ENCODE results near the gene RBM4.
A peak's percentile ranks its signal among the peaks of the same experiment; 100 is the strongest.

Gene RBM4

DNA sequence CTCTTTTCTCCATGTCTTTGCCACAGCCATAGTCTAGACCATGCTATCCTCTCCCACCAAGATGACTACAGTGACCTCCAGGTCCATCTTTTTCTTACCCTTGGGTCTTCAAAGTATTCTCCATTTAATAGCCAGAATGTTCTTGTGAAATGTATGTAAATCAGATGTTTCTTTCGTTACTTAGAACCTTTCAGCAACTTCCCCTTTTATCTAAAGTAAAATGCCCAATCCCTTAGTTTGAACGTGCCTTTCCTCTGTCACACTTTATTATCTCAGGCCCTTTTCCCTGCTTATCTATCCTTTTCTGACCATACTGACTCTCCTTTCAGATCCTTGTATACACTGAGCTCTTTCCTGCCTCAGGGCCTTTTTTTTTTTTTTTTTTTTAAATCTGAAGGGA, 21.3 kb downstream of the RBM4 start:
- DNase-seq: peak; percentile 72

- DNase-seq: no peak
These were observed 25.3 kb downstream of the RBM4 start for GRCh38 chr11:66663741-66664296.

DNA sequence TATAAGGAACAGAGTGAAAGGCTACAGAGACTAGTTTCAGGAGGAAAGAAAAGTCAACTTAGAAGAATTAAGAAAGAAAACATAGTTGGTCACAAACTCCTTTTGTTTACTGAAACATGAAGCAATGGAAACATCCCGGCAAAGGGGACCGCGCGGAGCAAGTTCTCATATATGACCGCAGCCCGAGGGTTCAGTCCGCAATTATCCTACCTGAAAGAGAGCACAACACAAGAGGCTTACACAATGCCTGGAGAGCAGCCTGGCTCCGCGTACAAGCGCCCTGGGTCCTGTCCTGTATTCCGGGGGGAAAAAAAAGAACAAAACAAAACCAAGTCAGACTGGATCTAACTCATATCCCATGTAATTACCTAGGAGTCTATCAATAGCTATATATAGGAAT, 26.9 kb downstream of the RBM4 start:
- DNase-seq: no peak

DNA sequence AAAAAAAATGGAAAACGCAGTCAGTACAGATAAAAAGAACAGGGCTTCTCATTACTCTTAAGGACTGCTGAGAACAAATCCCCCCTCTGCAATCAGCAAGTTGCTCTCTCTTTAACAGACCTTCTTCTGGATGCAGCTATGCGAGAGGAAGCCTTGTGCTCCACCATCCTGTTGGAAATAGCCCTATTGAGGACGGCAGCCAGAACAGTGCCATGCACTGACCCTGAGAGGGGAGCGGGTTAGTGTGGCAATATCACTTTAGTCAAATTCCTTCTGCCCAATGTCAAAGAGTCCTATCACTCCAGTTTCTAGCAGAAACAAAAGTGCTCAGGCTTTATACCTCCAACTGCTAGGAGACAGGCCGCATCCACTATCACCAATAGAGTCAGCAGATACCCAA, 32.3 kb downstream of the RBM4 start:
- no peak for DNase-seq

- no peak for DNase-seq
These were observed 36.6 kb downstream of the RBM4 start for GRCh38 chr11:66674964-66675602.

DNA sequence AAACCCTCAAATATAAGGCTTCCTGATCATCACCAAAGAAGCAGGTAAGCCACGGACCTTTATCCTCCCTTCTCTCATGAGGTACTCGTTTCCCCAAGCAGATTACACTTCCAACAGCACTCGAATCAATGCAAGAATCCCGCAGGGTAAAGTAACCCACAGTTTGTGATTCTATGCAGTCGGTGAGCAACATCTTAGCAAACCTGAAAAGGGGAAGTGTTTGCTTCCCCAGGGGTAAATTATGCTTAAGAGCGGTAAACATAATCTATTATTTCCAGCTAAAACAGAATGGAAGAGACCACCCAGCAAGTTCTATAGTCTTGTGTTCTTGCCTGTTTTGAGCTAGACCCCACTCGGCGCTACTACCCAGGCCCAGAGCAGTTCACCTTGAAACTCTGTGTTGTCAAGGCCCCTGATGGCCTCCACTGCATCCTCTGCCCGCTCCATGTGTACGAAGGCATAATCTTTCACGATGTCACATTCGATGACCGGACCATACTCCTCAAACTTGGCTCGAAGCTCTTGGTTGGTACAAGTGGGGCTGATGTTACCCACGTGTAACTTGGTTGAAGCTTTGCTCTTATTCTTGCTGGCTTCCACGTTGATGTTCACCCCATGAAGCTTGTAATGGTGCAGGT, 37.9 kb downstream of the RBM4 start:
- peak; percentile 54 for DNase-seq

DNA sequence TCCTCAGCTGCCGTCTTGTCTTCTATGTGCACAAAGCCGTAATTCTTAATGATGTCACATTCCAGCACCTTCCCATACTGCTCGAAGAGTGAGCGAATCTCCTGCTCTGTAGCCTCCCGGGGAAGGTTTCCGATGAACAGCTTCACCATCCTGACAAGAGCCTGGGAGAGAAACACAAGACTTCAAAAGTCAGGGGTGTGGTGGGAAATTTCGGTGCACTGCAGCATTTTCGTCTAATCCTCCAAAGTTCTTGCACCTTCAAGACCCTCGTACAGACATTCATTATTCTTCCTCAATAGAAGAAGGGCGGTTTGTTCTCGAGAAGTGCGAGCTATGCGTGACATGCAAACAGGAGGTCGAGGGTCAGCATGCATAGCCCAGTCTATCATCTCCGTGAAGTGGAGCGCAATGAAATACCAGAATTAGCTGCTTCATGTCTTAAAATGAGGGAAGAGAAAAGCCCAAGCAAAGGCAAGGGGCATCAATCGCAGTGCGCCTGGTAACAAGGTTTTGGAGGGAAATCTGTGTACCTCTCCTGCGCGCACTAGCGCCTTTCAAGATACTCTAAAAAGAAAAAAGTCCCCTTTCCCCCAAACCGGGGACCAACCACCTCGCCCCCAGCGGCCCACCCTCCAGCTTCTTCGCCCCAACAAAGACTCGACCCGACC, 38.6 kb downstream of the RBM4 start:
- no peak for DNase-seq

- peak; percentile 91 for DNase-seq
These were observed 39.3 kb downstream of the RBM4 start, which contains the start of gene RBM4B for GRCh38 chr11:66677599-66678375. RBM4B (minus strand) TSS chr11:66677887; CDS start chr11:66677079, 808 bp downstream.

DNA sequence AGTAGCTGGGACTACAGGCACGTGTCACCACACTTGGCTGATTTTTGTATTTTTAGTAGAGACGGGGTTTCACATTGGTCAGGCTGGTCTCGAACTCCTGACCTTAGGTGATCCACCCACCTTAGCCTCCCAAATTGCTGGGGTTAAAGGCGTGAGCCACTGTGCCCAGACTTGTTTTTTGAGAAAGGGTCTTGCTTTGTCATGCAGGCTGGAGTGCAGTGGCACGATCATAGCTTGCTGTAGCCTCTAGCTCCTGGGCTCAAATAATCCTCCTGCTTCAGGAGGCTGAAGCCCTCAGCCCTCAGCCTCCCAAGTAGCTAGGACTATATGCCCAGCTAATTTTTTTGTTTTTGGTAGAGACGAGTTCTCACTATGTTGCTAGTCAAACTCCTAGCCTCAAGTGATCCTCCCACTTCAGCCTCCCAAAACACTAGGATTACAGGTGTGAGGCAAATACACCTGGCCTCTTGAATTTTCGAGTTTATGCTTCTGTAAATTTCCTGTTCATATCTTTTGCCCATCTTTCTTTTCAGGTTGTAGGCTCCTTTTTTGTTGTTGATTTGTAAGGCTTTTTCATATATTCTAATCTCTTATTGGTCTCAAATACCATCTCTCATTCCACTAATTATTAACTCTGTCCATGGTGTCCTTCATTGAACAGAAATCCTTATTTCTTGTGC, 42.6 kb downstream of the RBM4 start:
- no peak for DNase-seq

DNA sequence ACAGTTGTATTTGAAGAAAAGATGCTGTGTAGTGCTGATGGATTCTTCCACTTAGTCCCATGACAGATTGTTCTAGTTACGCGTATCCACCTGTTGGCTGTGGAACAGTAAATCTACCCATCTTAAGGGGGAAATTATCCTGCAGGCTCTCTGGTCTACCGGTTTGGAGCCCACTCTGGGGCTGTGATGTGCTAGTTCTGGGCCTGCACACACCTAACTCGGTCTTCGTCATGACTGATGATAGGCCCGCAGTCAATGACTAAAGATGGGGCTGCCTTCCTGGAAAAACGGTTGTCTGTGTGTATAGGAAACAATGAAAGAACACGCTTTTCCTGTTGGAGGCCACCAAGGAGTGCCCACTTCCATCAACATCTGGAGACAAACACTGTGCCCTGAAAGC, 45.4 kb downstream of the RBM4 start:
- no peak for DNase-seq

DNA sequence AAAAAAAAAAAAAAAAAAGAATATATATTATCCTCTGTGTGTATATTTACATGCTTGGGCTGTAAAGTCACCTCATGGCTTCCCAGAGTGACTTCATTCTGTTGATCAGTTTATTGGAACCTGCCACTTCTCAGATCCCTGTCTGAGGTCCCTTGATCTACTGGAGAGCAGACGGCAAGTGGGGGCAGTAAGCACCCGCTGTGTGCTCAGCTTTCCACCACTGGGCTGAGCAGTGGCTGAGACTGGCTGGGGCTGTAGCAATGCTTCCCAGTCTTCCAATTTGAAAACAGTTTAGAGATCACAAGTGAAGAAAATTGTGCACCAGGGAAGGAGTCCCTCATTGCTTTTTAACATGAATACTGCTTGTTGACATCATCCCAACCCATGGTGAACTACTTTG, 46.1 kb downstream of the RBM4 start:
- DNase-seq: no peak

DNA sequence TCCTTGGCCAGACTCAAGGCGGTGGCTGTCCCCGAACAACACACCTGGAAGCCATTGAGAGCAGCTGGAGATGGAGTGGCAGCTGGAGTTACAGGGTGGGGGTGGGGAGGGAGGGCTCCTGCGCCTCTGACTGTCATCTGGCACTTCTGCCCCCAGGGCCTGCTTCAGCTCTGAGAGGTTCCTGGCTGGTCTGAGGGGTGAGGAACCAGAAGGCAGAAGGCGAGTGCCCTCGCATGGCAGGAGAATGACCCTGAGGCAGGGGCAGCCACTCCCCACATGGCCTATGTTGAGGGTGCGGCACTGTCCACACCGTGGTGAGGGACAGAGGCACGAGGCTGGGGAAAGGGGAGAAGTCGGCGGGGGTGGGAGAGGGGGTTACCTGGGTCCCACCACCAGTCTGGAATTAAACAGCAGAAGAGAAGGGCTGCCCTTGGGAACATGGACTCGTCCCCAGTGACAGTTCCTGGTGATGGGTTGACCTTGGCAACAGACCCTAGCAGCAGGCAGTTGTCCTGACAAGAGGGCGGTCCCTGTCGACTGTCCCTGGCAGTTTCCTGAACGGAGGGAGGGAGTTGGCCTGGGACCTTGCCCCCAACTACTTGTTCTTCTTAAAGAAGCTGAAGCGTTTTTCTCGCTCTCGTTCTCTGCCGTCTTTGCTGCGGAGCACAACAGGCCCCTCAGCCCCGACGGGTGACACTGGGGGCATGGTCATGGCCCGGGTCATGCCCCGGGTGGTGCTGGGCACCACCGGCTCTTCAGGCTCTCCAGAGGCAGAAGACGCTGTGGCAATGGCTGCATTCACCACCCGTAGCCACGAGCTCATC, 47.0 kb downstream of the RBM4 start:
- DNase-seq: no peak

DNA sequence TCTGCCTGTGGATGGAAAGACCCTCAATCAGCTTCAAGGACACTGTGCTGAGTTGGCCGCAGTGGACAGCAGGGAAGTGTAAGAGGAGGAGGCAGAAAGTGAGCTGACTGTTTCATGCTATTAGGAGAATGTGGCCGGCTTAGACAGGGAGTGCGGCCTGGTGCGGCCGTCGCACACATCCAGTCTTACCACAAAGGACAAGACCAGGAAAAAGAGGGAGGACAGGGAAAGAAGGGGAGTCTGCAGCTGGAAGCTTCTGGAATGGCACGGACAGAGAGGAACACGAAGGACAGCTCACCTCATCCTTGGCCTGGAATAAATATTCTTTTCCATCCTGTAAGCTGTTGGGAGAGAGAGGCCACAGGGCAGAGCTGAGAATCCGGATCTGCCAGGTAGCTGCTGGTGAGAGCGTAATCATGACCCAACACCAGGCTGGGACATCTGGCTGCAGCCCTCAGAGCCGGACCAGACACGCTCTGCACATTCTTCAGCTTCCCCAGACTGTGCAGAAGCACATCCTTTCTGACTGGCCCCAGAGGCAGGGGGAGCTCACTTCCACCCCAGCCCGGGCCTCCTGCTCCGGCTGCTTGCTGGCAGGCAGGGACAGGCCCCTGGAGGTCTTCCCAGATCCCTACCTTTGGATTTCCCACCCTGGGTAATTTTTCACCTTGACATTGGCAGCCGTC, 47.7 kb downstream of the RBM4 start:
- no peak for DNase-seq

GRCh38 chr11:66686801-66687750, 48.6 kb downstream of the RBM4 start:
- DNase-seq: no peak

- no peak for DNase-seq
These were observed 49.4 kb downstream of the RBM4 start for GRCh38 chr11:66687831-66688281.

DNA sequence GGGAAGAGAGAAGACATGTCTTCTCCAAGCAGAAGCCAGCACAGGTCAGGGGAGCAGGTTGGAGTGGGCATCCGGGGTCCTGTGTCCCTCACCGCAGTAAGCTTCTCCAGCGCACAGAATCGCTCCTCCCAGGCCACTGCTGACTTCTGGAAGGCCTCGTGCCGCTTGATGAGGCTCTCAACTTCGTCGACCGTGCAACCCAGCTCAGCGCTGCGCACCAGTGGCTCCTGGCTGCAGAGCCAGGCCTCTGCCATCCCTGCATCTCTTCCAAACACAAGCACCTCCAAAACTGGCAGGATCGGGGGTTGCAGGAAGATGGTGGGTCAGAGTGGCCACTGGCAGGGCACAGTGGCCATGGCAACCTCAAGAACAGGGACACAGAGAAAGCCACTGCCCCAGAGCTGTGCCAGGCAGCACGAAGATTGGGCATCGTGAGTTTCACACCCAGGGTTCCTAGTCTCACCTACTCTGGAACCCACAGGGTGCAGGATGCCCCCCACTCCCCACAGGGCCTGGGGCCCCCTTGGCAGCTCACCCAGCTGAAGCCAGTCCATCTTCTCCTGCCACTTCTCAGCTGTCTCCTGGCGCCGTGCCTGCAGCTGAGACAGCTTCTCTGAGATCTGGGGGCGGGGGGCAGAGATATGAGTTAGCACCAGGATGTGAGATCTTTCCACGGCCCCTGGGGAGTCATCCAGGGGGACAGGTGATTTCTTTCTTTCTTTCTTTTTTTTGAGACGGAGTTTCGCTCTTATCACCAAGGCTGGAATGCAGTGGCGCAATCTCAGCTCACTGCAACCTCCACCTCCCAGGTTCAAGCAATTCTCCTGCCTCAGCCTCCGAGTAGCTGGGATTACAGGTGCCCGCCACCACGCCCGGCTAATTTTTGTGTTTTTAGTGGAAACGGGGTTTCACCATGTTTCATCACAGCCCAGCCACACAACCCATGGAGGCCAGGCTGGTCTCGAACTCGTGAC, 50.3 kb downstream of the RBM4 start:
- DNase-seq: no peak

DNA sequence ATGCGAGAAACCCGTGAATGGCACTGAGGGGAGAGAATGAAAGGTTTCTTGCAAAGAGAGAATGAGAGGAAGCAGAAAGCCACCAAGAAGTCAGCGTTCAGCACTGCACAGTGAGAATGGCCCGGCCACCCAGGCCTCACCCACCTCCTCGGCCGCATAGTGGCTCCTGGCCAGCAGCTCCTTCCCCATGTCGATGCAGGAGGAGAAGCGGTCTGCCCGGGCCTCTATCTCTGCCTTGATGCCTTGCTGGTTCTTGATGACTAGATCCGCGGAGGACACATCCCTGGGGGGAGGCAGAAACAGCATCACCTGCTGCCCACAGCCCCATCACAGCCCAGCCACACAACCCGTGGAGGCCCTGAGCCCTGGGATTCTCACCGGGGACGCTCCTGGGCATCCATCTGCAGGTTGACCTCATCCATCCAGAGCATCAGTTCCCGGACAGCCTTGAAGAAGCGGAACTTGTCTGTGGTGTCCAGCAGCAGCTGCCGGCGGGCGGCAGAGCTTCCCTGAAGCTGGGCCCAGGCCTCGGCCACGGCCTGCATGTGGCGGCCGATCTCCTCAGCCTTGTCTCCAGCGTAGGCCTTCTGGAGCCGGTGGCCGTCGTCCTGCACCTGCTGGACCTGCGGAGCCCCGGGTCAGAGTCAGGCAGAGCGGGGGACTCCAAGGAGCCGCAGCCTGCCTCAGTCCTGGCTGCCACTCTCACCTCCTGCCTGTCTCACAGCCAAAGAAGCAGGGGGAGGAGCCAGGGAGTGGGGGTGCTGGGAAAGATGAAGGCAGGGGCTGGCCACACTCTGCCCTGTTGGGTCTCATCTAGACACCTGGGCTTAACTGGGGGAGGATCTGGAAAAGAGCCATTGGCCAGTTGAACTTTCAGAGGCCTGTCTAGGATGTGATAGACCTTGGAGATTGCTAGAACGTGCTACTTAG, 51.4 kb downstream of the RBM4 start:
- DNase-seq: no peak

Data from MV-4-11 (cell line).